ENCODE data around the gene RNU4-1. TPM values are rescaled to one million over a fixed set of nuclear protein-coding genes. Genes with fewer than 3 reads are reported as not detected.

The RNU4-1 gene
- polyA plus RNA-seq, 1 donor from 2014 or later: not detected

GRCh38 chr12:120276734-120277133 lies 16.3 kb downstream of the RNU4-1 start:
- Histone ChIP-seq H3K4me3 (ENCODE audit: low read length) (no peak overlapping the region), H4K20me1 (ENCODE audit: insufficient read depth) (no peaks in the 10 kb centered on the region), H3K4me2 (ENCODE audit: low read length) (no peak overlapping the region), H3K9me2 (ENCODE audit: insufficient read depth, low read length) (no peaks in the 10 kb centered on the region), H3K27ac (ENCODE audit: low read length) (no peak overlapping the region), H3K27me3 (ENCODE audit: insufficient read depth, low read depth, low read length) (no peaks in the 10 kb centered on the region), H3K9me3 (ENCODE audit: low read length) (no peaks in the 10 kb centered on the region), H3K36me3 (ENCODE audit: insufficient read depth, low read length) (no peaks in the 10 kb centered on the region), H3K9ac (ENCODE audit: low read length) (no peak overlapping the region), H2AFZ (ENCODE audit: low read depth, low read length) (no peak overlapping the region), H3K79me2 (replicated peaks; ENCODE audit: insufficient read depth, low read length) (no peaks in the 10 kb centered on the region), H3F3A (ENCODE audit: insufficient read depth, low read length, poor library complexity, severe bottlenecking) (no peaks in the 10 kb centered on the region)
- TF ChIP-seq TAF1 (IDR thresholded peaks at IDR 0.05; ENCODE audit: low read depth) (no peak), SMC3 (conservative IDR thresholded peaks at IDR 0.05; ENCODE audit: poor library complexity) (no peak)

GRCh38 chr12:120267736-120268135 lies 25.3 kb downstream of the RNU4-1 start:
- Histone ChIP-seq H3K79me2 (replicated peaks; ENCODE audit: insufficient read depth, low read length) (no peaks in the 10 kb centered on the region), H4K20me1 (ENCODE audit: insufficient read depth) (no peaks in the 10 kb centered on the region), H2AFZ (ENCODE audit: low read depth, low read length) (no peak overlapping the region), H3K9me3 (ENCODE audit: low read length) (no peaks in the 10 kb centered on the region), H3K36me3 (ENCODE audit: insufficient read depth, low read length) (no peaks in the 10 kb centered on the region), H3K27ac (ENCODE audit: low read length) (no peak overlapping the region), H3K4me3 (ENCODE audit: low read length) (no peak overlapping the region), H3F3A (ENCODE audit: insufficient read depth, low read length, poor library complexity, severe bottlenecking) (no peaks in the 10 kb centered on the region), H3K4me2 (ENCODE audit: low read length) (no peak overlapping the region), H3K9ac (ENCODE audit: low read length) (no peak overlapping the region), H3K27me3 (ENCODE audit: insufficient read depth, low read depth, low read length) (no peaks in the 10 kb centered on the region), H3K9me2 (ENCODE audit: insufficient read depth, low read length) (no peaks in the 10 kb centered on the region)
- no peak for TF ChIP-seq REST (IDR thresholded peaks at IDR 0.05; ENCODE audit: borderline replicate concordance)

GRCh38 chr12:120266180-120266870 lies 26.7 kb downstream of the RNU4-1 start:
- Histone ChIP-seq H3K27ac (ENCODE audit: low read length) (no peak overlapping the region), H3K36me3 (ENCODE audit: insufficient read depth, low read length) (no peaks in the 10 kb centered on the region), H3K79me2 (replicated peaks; ENCODE audit: insufficient read depth, low read length) (no peaks in the 10 kb centered on the region), H3K9ac (ENCODE audit: low read length) (peak overlapping the region; percentile 21), H3F3A (ENCODE audit: insufficient read depth, low read length, poor library complexity, severe bottlenecking) (no peaks in the 10 kb centered on the region), H3K27me3 (ENCODE audit: insufficient read depth, low read depth, low read length) (no peaks in the 10 kb centered on the region), H3K9me3 (ENCODE audit: low read length) (no peaks in the 10 kb centered on the region), H4K20me1 (ENCODE audit: insufficient read depth) (no peaks in the 10 kb centered on the region), H2AFZ (ENCODE audit: low read depth, low read length) (no peak overlapping the region), H3K9me2 (ENCODE audit: insufficient read depth, low read length) (no peaks in the 10 kb centered on the region), H3K4me2 (ENCODE audit: low read length) (no peak overlapping the region), H3K4me3 (ENCODE audit: low read length) (peak overlapping the region; percentile 59)
- TF ChIP-seq REST (IDR thresholded peaks at IDR 0.05; ENCODE audit: borderline replicate concordance): no peak
- no peak for TF ChIP-seq RAD21 (conservative IDR thresholded peaks at IDR 0.05)
- TF ChIP-seq EP300 (conservative IDR thresholded peaks at IDR 0.05; ENCODE audit: poor library complexity, severe bottlenecking): no peak
- TF ChIP-seq MXI1 (conservative IDR thresholded peaks at IDR 0.05; ENCODE audit: poor library complexity, severe bottlenecking): no peak

Measured in neural cell (in vitro differentiated cells).